Measurements from ENCODE around the gene ANK3.
A peak's percentile ranks its signal among the peaks of the same experiment; 100 is the strongest.

Gene ANK3

DNA sequence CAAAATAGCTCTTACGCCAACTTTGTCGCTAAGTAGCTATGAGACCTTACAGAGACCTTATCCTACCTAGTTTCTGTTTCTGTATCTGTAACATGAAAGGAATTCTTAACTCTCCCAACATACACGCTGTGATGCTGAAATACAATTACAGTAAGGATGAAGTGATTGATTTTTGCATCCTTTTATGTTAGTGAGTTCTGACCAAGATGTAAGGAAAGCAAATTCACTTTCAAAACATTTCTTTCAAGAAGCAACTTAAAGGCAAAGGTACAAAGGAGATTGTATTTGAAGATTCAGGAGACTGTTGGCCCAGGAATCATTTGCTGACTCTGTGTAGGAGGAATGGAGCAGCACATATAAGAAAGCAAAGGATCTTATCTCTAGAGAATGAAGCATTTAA lies 7.1 kb upstream of the ANK3 start:
- Mint-ChIP-seq H3K4me3 (no peak overlapping the region), H3K27ac (no peak overlapping the region), H3K36me3 (no peaks in the 10 kb centered on the region), H3K4me1 (peaks cover 14% of the 10 kb centered on the region), H3K9me3 (no peaks in the 10 kb centered on the region), H3K27me3 (no peaks in the 10 kb centered on the region)
- ATAC-seq, result no peak

DNA sequence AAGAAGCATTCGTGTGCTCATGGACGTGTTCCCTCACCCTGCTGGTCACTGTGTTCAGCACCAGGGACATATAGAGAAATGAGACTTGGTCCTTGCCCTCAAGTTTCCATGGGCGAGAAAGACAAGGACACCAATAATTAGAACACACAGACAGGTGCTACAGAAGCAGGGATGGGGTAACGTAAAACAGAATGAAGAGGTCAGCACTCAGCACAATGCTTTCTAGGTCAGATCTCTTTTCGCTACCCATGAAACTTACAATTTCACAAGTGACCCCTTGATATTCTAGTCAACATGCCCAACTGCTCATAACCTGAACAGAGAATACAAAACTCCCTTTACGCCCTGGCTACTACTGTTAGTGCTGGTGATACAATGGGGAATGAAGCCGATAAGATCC lies 6.0 kb upstream of the ANK3 start:
- no peak overlapping the region for H3K4me3 Mint-ChIP-seq
- H3K4me1 Mint-ChIP-seq, result peaks cover 14% of the 10 kb centered on the region
- H3K9me3 Mint-ChIP-seq, result no peaks in the 10 kb centered on the region
- no peak for ATAC-seq
- no peaks in the 10 kb centered on the region for H3K36me3 Mint-ChIP-seq
- peak overlapping the region; percentile 58 for H3K27ac Mint-ChIP-seq
- H3K27me3 Mint-ChIP-seq, result no peaks in the 10 kb centered on the region

- H3K27ac Mint-ChIP-seq, result peak overlapping the region; percentile 2
- H3K4me1 Mint-ChIP-seq, result peaks cover 21% of the 10 kb centered on the region
- H3K36me3 Mint-ChIP-seq, result no peaks in the 10 kb centered on the region
- H3K4me3 Mint-ChIP-seq, result no peak overlapping the region
- no peaks in the 10 kb centered on the region for H3K9me3 Mint-ChIP-seq
- ATAC-seq, result peak; percentile 84
- no peaks in the 10 kb centered on the region for H3K27me3 Mint-ChIP-seq
Measured at GRCh38 chr10:60394446-60394845, 4.8 kb upstream of the ANK3 start.

DNA sequence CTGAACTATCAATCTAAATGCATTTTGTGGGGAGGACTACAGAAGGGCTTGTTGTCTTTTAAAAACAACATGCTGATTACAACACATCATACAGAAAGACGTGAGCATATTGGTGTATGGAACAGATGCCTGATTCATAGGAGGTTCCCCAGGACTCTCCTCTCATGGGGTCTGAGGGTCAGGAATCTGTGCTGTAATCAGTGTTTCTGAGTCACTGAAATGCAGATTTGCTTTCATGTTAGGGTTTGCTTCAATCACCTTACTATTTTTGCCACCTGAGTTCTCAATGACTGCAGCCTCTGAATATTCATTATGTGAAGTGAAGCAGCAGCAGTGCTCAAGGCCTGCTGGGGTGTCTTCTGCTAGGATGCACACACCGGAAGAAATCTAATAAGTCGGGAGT lies 550 bp upstream of the ANK3 start:
- Mint-ChIP-seq H3K4me1 (peaks cover 34% of the 10 kb centered on the region), H3K36me3 (no peaks in the 10 kb centered on the region)

GRCh38 chr10:60388709-60389301 lies 870 bp downstream of the ANK3 start:
- Mint-ChIP-seq H3K4me3 (no peak overlapping the region), H3K36me3 (no peaks in the 10 kb centered on the region), H3K4me1 (peaks cover 27% of the 10 kb centered on the region), H3K27ac (peak overlapping the region; percentile 59), H3K27me3 (no peaks in the 10 kb centered on the region), H3K9me3 (no peaks in the 10 kb centered on the region)
- ATAC-seq, result peak; percentile 53

More for the DNA sequence above, 550 bp upstream of the ANK3 start:
- Mint-ChIP-seq H3K9me3 (no peaks in the 10 kb centered on the region), H3K27me3 (no peaks in the 10 kb centered on the region), H3K27ac (no peak overlapping the region), H3K4me3 (no peak overlapping the region)
- ATAC-seq, result no peak

GRCh38 chr10:60388116-60388625 lies 1.5 kb downstream of the ANK3 start:
- H3K36me3 Mint-ChIP-seq, result no peaks in the 10 kb centered on the region
- H3K27me3 Mint-ChIP-seq, result no peaks in the 10 kb centered on the region
- no peaks in the 10 kb centered on the region for H3K9me3 Mint-ChIP-seq
- H3K27ac Mint-ChIP-seq, result peak overlapping the region; percentile 59
- no peak for ATAC-seq
- no peak overlapping the region for H3K4me3 Mint-ChIP-seq
- H3K4me1 Mint-ChIP-seq, result peaks cover 27% of the 10 kb centered on the region

DNA sequence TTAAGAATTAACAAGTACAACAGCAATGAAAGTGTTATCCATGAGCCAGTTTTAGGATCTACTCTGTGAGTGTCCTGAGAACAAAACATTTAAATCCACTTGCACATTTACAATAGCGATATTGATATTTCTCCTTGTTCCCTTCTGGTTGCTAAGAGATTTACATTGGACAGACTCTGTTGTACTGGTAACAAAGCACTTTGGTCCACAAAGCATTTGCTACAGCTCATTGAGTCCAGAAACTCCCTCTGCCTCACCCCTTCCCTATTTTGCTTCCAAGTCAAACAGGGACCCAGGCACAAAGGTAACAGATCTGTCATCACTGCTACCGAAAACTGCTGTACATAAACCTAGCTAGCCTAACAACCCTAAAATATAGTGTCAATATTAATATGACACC lies 2.1 kb downstream of the ANK3 start:
- Mint-ChIP-seq H3K9me3 (no peaks in the 10 kb centered on the region), H3K4me1 (peaks cover 27% of the 10 kb centered on the region), H3K27me3 (no peaks in the 10 kb centered on the region), H3K4me3 (no peak overlapping the region), H3K27ac (peak overlapping the region; percentile 59), H3K36me3 (no peaks in the 10 kb centered on the region)
- no peak for ATAC-seq

GRCh38 chr10:60385399-60385738 lies 4.3 kb downstream of the ANK3 start:
- ATAC-seq, result no peak
- no peaks in the 10 kb centered on the region for H3K27me3 Mint-ChIP-seq
- peak overlapping the region; percentile 9 for H3K27ac Mint-ChIP-seq

GRCh38 chr10:60384708-60385398 lies 4.8 kb downstream of the ANK3 start:
- Mint-ChIP-seq H3K27me3 (no peaks in the 10 kb centered on the region), H3K9me3 (no peaks in the 10 kb centered on the region), H3K4me3 (no peak overlapping the region), H3K36me3 (no peaks in the 10 kb centered on the region), H3K4me1 (peaks cover 31% of the 10 kb centered on the region), H3K27ac (peak overlapping the region; percentile 9)
- no peak for ATAC-seq

More at GRCh38 chr10:60385399-60385738, 4.3 kb downstream of the ANK3 start:
- no peaks in the 10 kb centered on the region for H3K9me3 Mint-ChIP-seq
- H3K4me3 Mint-ChIP-seq, result no peak overlapping the region
- H3K36me3 Mint-ChIP-seq, result no peaks in the 10 kb centered on the region
- peaks cover 34% of the 10 kb centered on the region for H3K4me1 Mint-ChIP-seq

GRCh38 chr10:60384011-60384410 lies 5.7 kb downstream of the ANK3 start:
- H3K4me3 Mint-ChIP-seq, result no peak overlapping the region
- ATAC-seq, result no peak
- H3K4me1 Mint-ChIP-seq, result peaks cover 22% of the 10 kb centered on the region
- no peaks in the 10 kb centered on the region for H3K36me3 Mint-ChIP-seq
- H3K27me3 Mint-ChIP-seq, result no peaks in the 10 kb centered on the region
- no peaks in the 10 kb centered on the region for H3K9me3 Mint-ChIP-seq
- H3K27ac Mint-ChIP-seq, result no peak overlapping the region

DNA sequence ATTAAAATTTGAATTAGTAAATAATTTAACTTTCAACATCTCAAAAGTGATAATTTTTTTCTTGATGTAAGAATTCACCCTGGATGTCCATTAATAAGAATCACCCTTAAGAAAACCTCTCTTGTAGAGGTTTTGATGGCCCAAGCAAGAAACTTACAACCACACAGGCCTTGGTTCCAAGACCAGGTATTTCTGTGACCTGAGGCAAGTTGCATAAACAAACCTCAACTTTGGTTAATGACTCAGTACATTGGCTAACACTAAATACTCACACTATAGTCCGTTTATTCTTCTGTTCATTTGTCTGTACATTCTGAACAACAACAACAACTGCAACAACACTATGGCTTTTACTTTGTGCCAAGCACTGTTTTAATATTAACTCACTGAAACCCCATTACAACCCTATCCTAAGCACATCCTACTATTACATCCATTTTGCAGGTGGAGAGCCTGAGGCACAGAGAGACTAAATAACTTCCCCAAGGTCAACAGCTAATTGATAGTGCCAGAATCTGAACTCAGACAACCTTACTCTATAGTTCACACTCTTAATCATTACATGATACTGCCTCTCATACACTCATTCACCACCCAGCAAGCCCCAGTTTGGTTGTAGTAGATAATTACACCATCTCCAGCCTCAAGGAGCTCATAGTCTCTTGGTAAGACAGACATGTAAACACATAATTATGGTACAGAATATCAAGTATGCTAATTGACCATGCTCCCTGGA lies 6.6 kb downstream of the ANK3 start:
- Mint-ChIP-seq H3K4me3 (no peak overlapping the region), H3K36me3 (no peaks in the 10 kb centered on the region), H3K4me1 (peaks cover 13% of the 10 kb centered on the region)

GRCh38 chr10:60380781-60381180 lies 8.9 kb downstream of the ANK3 start:
- Mint-ChIP-seq H3K36me3 (no peaks in the 10 kb centered on the region), H3K4me3 (no peak overlapping the region), H3K9me3 (no peaks in the 10 kb centered on the region)

More for the DNA sequence above, 6.6 kb downstream of the ANK3 start:
- Mint-ChIP-seq H3K9me3 (no peaks in the 10 kb centered on the region), H3K27me3 (no peaks in the 10 kb centered on the region), H3K27ac (peak overlapping the region; percentile 18)
- no peak for ATAC-seq

DNA sequence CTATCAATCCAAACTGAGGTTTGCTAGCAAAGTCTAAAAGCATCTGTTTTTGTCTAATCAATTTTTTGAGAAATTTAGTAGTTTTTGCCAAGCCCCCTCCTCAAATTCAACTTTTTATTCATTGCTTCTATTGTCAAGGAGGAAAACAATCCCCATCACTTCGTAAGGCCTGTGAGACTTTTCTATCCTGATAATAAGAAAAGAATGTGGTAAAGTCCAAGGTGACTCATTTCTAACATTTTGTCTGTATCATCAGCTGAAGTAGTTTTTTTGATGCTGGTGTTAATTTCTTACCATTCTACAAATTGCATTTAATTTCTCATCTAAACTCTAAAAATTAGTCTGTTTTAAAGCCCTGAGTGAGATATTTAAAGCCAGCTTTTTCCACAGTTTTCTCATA lies 11.7 kb downstream of the ANK3 start:
- Mint-ChIP-seq H3K4me1 (peaks cover 12% of the 10 kb centered on the region), H3K27me3 (no peaks in the 10 kb centered on the region), H3K27ac (no peak overlapping the region), H3K9me3 (no peaks in the 10 kb centered on the region), H3K36me3 (peaks cover 7% of the 10 kb centered on the region), H3K4me3 (no peak overlapping the region)
- no peak for ATAC-seq

More at GRCh38 chr10:60380781-60381180, 8.9 kb downstream of the ANK3 start:
- ATAC-seq, result no peak
- H3K27me3 Mint-ChIP-seq, result no peaks in the 10 kb centered on the region
- H3K27ac Mint-ChIP-seq, result no peak overlapping the region
- H3K4me1 Mint-ChIP-seq, result peaks cover 7% of the 10 kb centered on the region

GRCh38 chr10:60377042-60377352 lies 12.7 kb downstream of the ANK3 start:
- Mint-ChIP-seq H3K9me3 (no peaks in the 10 kb centered on the region), H3K27me3 (no peaks in the 10 kb centered on the region), H3K4me1 (peaks cover 10% of the 10 kb centered on the region), H3K27ac (no peak overlapping the region), H3K36me3 (peaks cover 7% of the 10 kb centered on the region), H3K4me3 (no peak overlapping the region)
- no peak for ATAC-seq

DNA sequence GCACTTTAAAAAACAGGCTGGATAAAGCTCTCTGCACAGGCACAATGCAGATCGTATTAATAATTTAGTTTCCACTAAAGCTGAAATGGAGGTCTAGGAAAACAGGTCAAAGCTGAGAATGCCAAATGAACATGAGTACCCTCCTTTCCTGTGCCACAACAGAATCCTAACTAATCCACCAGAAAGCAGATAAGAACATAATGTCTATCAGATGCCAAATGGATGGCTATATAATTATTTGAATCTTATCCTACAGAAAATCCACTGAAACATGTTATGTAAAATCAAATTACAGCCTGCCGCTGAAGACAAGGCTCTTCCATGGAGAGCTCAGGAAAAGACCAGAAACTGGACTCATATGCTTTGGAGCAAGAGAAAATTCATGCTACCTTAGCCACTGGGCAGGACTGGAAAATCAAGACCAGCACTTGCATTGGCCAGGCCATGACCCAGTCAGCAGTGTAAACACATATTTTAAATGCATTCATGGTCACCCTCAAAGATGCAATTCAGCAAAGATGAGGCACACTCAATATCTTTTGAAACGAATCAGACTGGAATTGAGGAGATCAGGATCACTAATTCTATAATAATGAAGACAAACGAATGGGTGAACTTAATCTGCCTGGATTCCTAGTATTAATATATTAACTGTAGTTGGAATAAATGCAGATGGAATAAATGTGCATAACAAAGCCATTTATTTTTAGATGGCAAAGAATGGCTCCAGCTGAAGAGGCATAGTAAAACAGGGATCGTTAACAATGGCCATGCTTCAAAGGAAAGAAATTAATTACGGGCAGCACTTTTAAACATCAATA lies 13.2 kb downstream of the ANK3 start:
- no peaks in the 10 kb centered on the region for H3K27me3 Mint-ChIP-seq
- no peaks in the 10 kb centered on the region for H3K9me3 Mint-ChIP-seq
- H3K4me1 Mint-ChIP-seq, result peaks cover 7% of the 10 kb centered on the region
- no peak overlapping the region for H3K4me3 Mint-ChIP-seq
- ATAC-seq, result no peak
- peaks cover 7% of the 10 kb centered on the region for H3K36me3 Mint-ChIP-seq
- H3K27ac Mint-ChIP-seq, result no peak overlapping the region

Measured in stimulated activated memory B cell treated with anti-CD40 and anti-IgM and Interleukin-4, amounts not matched to agents 10 μg/mL and 1 μg/mL and 100 μg/mL, for 72 hours (primary cell).